ENCODE results near the gene SCN8A.
A peak's percentile ranks its signal among the peaks of the same experiment; 100 is the strongest.
"Not testable (repeated sequence)": the region's sequence is repeated elsewhere in the genome, so short reads cannot be mapped to it uniquely, and the experiment has no call there.

The SCN8A gene

DNA sequence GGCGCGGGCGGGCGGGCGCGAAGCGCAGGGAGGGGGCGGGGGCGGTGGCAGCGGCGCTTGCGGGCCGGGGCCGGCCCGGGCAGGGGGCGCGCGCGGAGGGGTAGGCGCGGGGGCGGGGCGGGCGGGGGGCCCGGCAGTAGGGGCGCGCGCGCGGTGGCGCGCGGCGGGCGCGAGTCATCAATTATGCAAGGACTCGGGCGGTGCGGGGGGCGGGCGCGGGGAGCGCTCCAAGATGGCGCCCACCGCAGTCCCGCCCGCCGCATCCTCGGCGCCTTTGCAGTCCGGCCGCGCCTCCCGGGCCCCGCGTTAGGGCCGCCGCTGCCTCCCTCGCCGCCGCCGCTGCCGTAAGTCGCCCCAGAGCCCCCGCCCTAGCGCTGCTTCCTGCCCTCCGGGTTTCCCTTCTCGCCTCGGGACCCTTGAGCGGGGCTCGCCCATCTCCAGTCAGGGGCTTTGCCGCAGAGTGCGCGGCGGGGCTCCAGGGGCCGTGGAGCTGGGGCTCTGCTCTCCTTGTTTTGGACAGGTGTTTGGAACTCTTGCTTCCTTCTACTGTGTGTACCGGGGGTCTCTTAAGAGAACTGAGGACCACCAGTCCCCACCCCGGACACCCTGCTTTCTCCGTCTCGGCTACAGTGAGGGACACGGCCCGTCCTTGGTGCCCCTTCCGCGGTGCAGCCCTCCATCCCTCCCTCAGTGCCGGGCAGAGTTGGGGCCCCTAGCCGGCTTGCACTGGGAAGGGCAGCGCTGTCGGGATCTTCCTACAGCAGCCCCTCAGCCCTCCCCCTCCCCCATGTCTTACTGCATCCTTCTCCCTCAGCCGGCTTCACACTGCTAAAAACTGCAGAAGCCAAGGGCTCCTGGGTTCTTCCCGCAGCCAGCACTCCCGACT, at the start of gene SCN8A:
TSS of gene SCN8A (plus strand) at position 218 of the 886 bp plus-strand sequence. CDS start 71,585 bp downstream, outside the sequence.
- DNase-seq = peak; percentile 39

DNA sequence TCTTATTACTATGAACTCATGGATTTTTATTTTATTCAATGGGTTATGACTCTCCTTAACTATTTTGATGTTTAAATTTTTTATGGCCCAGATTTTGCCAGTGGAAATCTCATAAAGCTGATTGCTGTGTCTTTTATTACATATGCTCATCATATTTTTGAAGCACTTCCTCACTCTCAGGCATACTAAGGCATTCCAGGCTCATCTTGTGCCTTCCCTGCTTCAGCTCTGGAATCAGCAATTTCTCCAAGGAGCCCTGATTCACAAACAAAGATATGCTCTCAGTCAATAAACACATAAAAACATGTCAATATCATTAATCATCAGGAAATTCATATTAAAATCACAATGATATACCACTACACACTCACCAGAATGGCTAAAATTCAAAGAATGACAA, 44.9 kb upstream of the SCN8A start:
- DNase-seq = no peak

DNA sequence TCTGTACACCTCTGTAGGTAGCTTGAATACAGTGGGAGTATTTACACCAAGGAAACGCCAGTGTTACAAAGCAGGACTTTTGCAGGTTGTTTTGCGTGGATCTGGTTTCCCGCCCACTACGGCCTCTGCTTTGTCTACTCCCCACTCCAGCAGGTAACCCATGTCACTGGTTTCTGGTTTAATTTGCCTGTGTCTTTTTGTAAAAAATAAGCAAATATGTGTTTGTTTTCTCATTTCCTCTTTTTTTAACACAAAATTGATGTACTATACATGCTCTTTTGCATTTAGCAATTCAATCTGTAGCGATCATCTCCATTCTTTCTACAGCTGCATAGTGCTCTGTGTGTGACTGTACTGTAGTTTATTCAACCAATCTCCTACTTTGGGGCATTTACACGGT, 43.4 kb upstream of the SCN8A start:
- no peak for DNase-seq

DNA sequence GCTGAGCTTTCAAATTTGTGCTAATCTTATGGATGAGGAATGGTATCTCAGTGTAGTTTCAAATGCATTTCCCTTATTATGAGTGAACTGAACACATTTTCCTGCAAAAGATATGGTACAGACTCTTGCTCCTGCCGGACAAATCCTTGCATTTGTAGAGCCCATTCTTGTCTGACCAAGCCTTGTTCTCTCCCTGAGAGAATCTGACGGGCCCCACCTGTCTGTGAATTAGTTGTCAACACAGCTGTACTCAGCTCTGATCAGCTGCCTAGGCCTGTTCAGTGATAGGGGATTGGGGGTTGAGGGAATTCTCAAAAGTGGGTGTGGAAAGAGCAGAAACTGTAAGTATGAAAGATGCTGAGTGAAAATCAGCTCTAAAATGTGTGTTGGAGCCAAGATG, 42.8 kb upstream of the SCN8A start:
- no peak for DNase-seq

DNA sequence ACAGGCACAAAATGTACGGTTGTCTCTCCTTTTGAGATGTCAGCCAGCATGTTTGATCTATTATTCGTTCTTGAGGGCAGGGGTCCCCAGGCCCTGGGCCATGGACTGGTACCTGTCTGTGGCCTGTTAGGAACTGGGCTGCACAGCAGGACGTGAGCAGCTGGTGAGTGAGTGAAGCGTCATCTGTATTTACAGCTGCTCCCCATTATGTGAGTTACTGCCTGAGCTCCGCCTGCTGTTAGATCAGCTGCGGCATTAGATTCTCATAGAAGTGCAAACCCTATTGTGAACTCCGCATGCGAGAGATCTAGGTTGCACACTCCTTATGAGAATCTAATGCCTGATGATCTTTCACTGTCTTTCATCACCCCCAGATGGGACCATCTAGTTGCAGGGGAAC, 41.4 kb upstream of the SCN8A start:
- no peak for DNase-seq

DNA sequence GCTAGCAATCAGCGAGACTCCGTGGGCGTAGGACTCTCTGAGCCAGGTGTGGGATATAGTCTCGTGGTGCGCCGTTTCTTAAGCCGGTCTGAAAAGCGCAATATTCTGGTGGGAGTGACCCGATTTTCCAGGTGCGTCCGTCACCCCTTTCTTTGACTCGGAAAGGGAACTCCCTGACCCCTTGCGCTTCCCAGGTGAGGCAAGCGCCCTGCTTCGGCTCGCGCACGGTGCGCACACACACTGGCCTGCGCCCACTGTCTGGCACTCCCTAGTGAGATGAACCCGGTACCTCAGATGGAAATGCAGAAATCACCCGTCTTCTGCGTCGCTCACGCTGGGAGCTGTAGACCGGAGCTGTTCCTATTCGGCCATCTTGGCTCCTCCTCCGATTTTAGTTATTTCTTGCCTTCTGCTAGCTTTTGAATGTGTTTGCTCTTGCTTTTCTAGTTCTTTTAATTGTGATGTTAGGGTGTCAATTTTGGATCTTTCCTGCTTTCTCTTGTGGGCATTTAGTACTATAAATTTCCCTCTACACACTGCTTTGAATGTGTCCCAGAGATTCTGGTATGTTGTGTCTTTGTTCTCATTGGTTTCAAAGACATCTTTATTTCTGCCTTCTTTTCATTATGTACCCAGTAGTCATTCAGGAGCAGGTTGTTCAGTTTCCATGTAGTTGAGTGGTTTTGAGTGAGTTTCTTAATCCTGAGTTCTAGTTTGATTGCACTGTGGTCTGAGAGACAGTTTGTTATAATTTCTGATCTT, 22.6 kb upstream of the SCN8A start:
- DNase-seq = not testable (repeated sequence)

DNA sequence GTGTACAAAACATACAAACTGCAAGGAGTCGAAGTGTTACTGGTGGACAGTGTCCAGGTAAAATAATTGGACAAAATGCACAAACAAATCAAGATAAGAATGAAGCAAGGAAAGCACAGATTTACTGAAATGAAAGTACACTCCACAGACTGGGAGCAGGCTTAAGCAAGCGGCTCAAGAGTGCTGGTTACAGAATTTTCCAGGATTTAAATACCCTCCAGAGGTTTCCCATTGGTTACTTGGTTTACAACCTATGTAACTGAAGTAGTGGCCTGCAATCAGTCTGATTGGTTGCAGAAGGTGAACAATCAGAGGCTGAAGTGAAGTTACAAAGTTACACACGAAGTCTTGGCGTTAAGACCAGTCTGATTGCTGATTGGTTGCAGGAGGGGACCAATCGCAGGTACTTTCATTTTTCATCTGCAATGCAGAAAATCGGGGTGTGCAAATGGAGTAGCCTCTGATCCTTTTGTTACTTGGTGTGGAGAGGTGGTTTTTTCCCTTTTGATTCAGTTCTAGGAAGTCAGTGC, 11.6 kb upstream of the SCN8A start:
- no peak for DNase-seq

DNA sequence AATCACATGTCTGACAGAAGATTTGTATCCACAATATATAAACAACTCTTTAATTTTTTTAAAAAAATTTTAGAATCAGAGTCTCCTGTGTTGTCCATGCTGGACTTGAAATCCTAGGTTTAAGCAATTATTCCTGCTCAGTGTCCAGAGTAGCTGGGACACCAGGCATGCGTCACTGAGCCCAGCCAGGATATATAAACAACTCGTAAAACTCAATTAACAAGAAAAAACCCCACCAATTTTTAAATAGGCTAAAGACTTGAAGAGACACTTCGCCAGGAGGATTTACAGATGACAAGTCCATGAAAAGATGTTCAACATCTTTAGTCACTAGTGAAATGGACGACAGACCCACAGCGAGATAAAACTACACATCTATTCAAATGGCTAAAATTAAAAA, 2.0 kb upstream of the SCN8A start:
- no peak for DNase-seq

DNA sequence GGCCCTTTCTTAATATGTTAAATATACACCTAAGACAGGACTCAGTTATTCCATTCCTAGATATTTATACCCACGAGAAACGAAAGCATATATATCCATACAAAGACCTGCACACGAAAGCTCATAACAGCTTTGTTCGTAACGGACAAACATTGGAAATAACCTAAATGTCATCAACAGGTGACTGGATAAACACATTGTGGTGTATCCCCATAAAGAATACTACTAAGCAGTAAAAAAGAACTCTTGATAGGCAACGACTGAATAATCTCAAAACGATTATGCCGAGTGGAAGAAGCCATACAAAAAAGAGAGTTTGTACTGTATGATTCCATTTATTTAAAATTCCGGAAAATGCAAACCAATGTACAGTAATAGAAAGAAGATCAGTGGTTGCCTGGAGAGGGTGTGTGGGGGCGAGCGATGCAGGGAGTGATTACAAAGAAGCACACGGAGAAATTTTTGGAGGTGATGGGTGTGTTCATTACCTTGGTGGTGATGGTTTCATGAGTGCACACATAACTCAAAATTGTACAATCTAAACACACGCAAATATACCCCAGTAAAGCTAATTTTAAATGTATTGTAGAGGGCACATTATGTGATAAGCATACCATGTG, 1.4 kb upstream of the SCN8A start:
- no peak for DNase-seq

DNA sequence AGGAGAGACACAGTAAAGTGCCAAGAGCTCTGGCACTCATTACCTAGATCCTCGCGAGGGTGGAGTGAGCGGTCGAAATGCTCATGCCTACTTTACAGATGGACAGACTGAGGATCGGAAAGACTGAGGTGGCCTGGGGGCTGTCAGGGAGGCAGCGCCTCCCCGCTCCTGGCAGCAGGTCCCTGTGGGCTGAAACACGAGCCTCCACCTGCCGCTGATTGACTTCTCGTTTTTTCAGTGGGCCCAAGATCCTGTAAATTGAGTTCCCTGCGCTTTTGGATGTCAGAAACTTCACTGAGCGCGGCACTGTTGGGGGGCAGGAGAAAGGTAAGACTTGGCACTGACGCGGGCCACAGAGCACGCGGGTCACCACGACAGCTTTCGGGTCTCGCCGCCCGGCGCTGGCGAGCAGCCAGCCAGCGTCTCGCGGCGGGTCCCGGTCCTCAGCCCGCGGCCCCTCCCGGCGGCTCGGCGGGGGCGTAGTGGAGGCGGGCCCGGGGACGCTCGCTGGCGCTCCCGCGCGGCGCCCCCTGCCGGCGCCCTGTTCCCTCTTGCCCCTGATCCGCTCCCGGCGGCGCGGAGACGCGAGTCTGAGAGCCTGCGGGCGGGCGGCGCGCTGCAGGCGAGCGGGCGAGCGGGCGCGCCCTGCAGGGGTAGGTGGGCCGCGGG, 552 bp upstream of the SCN8A start:
- DNase-seq = peak; percentile 59

DNA sequence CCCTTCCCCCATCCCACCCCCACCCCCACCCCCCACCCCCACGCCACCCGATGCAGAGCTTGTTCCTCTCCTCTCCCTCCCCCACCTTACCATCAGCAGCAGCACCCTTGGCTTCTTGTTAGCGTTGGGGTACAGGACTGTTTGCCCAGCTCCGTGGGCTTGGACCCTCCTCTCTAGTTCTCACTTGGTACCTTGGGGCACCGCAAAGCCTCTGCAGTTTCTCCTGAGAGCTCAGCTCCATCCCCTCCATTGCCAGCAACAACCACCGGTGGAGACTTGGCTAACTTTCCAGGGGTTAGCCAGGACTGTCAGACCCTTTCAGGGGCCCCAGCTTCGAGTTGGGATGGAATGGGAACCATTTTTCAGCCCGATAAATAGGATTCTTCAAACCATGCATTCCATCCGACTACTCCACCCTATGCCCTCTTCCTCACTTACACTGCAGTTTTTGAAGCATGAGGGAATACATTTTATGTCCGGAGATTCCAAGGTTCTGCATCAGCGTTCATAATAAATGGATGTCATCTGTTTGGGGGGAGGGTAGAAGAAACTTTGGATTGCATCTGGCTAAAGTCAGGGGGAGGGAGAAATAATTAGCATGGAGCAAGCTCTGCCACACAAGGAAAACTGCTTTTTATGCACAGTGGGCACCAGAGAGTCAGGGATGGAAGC, 1.1 kb downstream of the SCN8A start:
- DNase-seq = no peak

DNA sequence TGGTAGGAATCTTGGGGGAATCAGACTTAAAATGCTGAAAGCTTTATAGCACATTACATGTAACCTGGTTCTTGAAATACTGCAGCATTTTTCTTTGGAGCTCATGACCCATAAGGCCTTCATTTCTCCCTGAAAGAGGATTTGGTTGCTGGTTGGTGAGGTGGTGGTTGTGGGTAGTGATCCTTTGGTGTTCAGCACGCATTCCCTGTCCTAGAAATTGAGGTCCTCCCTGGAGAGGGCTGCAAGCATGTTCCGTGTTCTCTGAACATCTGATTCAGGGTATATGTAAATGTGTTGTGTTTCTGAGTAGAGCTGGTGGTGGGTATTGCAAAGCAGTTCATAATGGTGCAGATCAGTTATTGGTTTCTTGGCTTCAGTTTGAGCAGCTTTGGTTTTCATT, 2.0 kb downstream of the SCN8A start:
- DNase-seq = no peak

DNA sequence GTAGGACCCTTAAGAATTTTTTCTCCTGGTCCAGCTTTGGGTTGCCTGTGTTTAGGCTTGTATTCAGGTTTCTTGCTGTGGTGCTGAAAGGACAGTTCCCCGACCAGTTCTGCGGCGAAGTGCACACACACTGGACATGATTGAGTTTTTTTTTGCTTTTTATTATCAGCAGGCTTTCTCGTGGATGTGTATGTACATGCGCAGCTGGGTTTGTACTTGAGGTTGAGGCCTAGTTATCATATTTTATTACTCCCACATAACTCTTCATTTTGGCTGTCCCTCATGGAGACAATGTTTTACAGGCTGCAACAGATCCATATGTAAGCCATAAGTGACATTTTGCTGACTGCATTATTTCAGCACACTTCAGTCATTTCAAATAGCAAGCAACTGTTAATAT, 2.5 kb downstream of the SCN8A start:
- DNase-seq = peak; percentile 13

DNA sequence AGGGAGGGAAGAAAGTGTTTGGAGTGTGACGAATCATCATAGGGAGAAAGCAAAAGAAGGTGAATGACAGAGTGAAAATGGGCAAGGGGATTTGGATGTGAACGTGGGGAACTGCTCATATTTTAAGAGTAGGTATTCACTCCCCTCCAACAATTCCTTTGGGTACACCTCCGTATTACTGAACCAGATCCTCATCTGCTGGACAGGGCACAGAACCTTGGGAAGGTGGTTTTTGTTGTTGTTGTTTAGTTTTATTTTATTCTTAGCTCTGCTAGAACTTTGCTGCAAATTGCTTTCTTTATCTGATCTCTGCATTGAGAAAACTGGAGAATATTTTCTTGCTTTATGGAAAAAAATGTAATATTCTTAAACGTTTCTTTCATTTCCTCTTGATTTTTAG, 7.1 kb downstream of the SCN8A start:
- DNase-seq = no peak

DNA sequence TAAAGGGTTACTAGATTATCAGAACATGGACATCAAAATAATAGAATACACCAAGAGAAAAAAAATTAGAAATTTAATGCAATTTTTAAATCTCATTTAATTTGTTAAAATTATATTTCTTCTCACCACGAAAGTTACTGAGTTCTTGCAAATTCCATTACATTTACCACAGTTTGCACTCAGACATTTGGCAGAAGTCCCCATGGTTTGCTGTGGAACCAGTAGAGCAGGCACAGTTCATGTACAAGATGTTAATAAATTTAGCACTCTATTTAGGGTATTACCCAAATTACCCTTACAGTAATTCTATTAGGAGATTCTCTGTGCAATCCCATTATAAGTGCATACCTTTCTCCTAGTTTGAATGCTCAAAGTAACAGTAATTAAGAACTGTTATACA, 9.7 kb downstream of the SCN8A start:
- no peak for DNase-seq

DNA sequence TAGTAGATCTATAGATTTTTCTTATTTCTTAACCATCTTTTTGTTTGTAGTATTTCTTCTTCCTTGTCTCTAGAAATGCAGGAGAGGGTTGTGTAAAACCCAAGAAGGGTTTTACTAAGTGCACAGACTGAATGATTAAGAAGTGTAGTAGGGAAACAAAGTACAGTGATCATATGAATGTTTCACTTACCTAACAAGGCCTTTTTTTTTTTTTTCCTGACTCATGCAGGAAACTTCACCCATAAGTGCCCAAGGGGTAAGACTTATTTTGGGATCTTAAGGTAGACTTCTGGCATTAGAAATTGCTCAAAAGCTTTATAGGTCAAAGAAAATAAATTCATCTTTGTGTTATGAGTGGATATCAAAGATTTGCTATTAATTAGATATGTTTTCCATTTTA, 10.2 kb downstream of the SCN8A start:
- DNase-seq = no peak

DNA sequence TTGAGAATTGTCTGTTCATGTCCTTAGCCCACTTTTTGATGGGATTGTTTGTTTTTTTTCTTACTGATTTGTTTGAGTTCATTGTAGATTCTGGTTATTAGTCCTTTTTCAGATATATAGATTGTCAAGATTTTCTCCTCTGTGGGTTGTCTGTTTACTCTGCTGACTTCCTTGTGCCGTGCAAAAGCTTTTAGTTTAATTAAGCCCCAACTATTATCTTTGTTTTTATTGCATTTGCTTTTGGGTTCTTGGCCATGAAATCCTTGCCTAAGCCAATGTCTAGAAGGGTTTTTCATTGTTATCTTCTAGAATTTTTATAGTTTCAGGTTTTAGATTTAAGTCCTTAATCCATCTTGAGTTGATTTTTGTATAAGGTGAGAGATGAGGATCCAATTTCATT, 14.9 kb downstream of the SCN8A start:
- DNase-seq = not testable (repeated sequence)

DNA sequence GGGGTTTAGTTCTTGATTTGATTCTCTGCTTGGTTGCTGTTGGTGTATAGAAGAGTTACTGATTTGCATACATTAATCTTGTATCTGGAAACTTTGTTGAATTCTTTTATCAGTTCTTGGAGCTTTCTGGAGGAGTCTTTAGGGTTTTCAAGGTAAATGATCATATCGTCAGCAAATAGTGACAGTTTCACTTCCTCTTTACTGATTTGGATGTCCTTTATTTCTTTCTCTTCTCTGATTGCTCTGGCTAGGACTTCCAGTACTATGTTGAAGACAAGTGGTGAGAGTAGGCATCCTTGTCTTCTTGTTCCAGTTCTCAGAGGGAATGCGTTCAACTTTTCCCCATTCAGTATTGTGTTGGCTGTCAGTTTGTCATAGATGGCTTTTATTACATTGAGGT, 16.2 kb downstream of the SCN8A start:
- not testable (repeated sequence) for DNase-seq

DNA sequence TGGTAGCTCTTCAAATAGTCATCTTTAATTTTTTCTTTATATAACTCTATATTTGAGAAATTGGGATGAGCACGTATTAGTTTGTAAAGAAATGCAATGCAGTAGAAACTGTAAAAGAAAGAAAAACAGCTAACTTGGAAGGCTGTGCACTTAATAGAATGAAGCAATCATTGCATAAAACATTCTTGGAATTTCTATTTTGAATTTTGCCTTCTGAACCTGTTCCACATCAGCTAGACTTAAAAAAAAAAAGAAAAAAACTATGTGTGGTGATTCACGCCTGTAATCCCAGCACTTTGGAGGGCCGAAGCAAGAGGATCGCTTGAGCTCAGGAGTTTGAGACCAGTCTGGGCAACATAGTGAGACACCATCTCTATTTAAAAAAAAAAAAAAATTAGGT, 29.4 kb downstream of the SCN8A start:
- DNase-seq = no peak

DNA sequence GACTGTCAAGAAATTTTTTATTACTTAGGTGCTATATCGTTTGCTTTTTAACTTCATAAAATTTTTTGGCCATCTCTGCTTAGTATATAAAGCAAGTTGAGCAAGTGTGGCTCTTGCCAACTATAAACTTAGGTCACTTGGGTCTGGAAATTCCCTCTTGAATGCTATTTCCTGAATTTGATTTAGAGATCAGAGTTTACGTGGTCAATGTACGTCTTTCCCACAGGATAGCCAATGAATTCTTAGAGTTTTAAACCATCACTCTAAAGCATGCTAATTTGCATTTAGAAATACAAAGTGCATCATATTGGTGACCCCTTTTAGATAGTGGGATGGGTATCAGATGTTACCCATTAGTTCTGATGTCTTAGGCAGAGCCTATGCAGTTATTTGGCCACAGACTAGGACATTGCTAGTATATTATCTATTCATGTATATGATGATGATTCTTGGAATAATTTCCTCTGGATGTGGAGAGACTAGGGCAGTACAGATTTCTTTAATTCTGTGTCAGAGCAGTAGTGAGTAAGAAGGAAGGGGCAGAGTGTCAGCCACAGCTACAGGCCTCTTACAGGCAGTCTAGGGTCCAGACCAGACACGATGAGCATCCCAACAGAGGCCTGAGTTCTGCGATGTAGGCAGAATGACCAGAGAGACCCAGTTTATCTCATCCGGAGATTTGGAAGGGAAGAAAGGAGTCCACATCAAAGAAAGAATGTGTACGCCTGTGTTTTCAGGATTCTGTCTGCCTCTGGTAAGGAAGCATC, 30.3 kb downstream of the SCN8A start:
- no peak for DNase-seq

DNA sequence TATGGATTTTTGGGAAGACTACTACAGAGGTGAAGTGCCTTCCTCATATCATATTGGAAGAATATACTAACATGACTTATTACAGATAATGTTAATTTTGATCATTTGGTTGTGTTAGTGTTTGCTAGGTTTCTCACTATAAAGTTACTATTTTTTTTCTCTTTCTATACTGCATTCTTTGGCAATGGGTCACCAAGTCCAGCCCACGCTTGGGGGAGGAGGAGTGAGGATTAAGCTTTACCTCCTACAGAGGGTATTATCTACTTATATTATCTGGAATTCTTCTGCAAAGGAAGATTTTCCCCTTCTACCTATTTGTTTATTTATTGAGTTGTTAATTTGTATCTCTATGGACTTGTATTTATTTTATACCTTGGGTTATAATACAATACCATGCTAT, 31.5 kb downstream of the SCN8A start:
- no peak for DNase-seq

DNA sequence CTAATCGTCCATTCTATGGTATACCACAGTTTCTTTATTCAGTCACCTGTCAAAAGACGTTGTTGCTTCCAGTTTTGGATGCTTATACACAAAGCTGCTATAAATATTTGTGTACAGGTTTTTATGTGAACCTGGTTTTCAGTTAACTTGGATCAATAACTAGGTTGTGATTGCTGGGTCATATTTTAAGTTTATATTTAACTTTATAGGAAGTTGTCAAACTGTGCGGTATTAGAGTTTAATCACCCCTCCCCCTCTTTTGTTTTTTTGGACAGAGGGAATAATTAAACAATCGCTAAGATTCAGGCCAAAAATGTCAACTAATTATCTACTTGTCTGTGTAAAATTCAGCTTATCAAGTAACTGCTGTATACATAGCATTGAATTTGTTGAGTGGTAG, 34.3 kb downstream of the SCN8A start:
- DNase-seq = no peak
